Fibroblast of the aortic adventitia (primary cell): Measurements from ENCODE around the gene TASOR2. TPM values are rescaled to one million over a fixed set of nuclear protein-coding genes. Genes with fewer than 3 reads are reported as not detected.

Experiments used
- DNase-seq: peaks from one replicate; pipeline ENCODE4 v3.0.0-alpha.2; 2010; ENCODE audit warnings: low read depth
- H3K4me3 ChIP-seq: 2 replicates; pipeline ENCODE4 v1.5.1; 2011; ENCODE audit warnings: low read depth, mild to moderate bottlenecking, control low read depth, low read length, moderate library complexity
- total RNA-seq: library from RNA; depleted of rRNA; stranded (reverse); fragments of >200 nt; gene quantifications from 2 replicates; pipeline ENCODE4 v1.2.3, GENCODE V29; 2012; ENCODE audit warnings: low replicate concordance
- TF ChIP-seq, protein P1 (sequence below): IDR thresholded peaks from 2 replicates; pipeline ENCODE4 v1.5.1; 2011; ENCODE audit warnings: mild to moderate bottlenecking, low read length, control low read depth, inconsistent platforms; ENCODE audit not compliant: insufficient read depth

Gene TASOR2
- total RNA-seq, 1 donor: 92.9 TPM

DNA sequence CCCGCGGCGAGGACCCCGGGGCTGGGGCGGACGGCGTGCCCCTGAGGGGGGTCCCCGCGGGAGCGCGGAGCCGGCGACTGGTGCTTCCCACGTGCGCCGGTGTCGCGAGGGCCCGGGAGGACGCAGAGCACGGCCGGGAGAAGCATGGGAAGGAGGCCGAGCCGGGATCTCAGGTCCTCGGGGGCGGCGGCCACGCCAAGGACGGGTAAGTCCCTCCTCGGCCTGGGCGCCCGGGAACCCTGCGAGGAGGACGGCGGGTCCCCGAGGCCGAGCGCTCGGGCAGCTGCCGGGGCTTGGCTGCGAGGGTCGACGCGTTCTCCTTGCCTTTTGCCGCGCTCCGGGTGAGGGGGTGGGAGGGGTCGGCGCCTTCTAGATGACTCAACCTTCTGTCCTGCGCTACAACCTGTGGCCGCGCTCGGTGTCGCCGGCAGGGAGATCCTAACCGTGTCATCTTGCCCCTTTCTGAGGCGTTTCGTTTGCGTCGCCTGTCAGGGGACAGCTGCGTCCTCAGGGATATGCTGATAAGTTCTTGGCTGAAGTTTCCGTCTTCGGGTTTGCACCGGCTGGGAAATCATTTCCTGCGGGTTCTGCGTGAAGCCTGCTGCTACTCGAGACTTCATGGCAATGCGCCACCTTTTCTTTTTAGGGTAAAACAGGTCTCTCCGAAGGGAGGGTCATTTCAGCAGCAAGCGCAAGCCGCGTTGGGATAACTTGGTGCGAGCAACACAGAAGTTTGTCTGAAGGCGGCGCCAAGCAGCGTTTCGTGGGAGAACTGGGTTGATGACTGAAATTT is 529 bp downstream of the TASOR2 start:
- DNase-seq: peak; percentile 79
- H3K4me3 ChIP-seq: peak overlapping the region; percentile 92
- TF ChIP-seq, protein P1, sequence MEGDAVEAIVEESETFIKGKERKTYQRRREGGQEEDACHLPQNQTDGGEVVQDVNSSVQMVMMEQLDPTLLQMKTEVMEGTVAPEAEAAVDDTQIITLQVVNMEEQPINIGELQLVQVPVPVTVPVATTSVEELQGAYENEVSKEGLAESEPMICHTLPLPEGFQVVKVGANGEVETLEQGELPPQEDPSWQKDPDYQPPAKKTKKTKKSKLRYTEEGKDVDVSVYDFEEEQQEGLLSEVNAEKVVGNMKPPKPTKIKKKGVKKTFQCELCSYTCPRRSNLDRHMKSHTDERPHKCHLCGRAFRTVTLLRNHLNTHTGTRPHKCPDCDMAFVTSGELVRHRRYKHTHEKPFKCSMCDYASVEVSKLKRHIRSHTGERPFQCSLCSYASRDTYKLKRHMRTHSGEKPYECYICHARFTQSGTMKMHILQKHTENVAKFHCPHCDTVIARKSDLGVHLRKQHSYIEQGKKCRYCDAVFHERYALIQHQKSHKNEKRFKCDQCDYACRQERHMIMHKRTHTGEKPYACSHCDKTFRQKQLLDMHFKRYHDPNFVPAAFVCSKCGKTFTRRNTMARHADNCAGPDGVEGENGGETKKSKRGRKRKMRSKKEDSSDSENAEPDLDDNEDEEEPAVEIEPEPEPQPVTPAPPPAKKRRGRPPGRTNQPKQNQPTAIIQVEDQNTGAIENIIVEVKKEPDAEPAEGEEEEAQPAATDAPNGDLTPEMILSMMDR: peak; percentile 70

DNA sequence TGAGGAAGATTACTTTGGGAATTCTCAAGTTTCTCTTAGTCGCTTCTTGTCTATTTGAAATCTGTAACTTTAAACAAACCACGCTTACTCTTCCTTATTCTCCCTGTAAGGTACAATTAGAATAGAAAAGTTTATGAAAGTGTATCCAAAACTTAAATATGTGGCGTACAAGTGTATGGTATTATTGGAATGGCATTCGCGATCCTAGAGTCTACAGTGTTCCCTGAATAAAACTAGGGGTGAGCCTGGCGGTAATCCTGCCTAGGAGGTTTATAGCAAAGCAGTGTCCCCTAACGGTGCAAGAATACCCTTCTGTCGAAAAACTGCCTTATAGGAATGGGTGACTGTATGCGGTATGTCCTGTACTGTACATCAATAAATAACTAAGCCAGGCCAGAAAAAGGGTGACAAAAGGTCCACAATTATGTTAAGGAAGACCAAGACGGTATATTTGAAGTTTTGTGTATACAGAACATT is 1.2 kb downstream of the TASOR2 start:
- DNase-seq: no peak
- TF ChIP-seq, protein P1: peak; percentile 24
- H3K4me3 ChIP-seq: peak overlapping the region; percentile 92

DNA sequence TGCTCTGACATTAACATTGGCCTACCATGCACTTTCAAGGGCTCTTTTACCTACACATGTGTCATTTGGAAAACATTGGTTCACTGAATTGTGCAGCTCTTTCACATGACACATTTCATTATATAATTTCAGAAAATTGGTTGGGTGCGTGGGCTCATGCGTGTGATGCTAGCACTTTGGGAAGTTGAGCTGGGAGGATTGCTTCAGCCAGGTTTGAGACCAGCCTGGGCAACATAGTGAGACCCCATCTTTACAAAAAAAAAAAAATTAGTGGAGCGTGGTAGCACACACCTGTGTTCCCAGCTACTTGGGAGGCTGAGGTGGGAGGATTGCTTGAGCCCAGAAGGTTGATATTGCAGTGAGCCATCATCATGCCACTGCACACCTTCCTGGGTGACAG is 3.9 kb downstream of the TASOR2 start:
- TF ChIP-seq, protein P1: no peak
- no peak overlapping the region for H3K4me3 ChIP-seq
- DNase-seq: no peak

DNA sequence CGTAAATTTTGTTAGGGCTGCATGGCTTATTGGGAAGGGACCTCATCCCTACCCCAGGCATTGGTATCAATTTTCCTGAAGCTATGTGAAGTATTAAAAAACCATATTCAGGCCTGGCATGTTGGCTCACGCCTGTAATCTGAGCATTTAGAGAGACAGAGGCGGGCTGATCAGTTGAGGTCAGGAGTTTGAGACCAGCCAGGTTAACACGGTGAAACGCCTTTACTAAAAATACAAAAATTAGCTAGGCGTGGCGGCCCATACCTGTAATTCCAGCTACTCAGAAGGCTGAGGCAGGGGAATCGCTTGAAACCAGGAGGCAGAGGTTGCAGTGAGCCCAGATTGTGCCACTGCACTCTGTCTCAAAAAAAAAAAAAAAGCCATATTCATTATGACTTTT is 7.1 kb downstream of the TASOR2 start:
- TF ChIP-seq, protein P1: no peak
- no peak for DNase-seq
- no peak overlapping the region for H3K4me3 ChIP-seq

DNA sequence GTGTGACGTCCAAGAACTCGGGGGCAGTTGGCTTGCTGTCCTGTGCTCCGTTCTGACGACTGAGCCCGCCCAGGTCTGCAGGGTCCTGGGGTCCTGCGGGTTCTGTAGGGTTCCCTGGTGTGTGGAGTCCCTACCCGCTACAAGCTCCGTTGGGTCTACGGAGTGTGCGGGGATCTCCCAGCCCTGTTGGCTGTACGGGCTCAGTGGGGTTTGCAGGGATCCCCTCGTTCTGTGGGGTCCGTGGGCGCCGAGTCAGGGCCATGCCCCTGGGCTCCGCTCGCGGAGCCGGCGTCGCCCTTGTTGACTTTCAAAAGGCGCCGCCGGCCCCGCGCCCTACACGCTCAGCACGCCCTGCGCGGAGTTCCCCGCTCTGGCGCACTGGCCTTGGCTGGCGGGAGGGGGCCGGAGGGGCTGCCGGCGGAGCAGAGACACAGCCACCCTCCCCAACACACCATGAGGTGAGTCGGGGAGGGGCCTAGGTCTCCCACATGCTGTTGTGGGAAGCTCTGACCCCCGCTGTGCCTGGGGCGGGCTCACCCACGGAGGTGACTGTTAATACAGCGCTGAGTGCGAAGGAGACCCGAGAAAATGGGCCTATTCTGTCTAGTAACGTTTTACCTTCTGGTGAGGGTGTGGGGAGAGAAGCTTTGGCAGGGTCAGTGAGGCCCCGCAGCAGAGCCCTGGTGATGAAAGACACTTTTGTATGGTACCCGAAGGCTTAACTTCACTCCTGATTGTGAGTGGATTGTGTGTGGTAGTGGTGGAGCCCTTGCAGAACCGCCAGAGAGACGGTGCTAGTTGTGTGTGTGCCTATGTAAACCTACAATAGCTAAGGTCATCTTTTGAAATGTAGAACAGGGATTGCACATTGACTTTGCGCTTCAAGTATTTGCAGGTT is 8.1 kb downstream of the TASOR2 start:
- TF ChIP-seq, protein P1: no peak
- DNase-seq: peak; percentile 21
- H3K4me3 ChIP-seq: peak overlapping the region; percentile 64

DNA sequence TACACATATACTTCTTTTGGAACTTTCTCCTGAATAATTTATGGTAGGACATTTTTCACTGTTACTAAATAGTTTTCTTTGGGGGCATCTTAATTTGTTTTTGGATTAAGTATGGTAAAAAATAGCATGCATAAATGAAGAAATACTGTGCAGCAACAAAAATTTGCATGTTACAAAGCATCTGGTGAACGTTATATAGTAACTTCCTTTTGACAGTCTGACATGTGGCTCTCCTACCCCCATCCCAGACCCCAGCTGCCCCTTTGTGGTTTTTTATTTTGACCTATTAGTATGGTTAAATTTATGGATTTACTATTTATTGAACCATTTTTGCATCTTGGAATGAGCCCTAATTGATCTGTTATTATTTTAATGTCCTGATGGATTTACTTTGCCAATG is 9.9 kb downstream of the TASOR2 start:
- H3K4me3 ChIP-seq: no peak overlapping the region
- TF ChIP-seq, protein P1: no peak
- DNase-seq: no peak
